Activated CD8-positive, alpha-beta T cell treated with anti-CD3 and anti-CD28 coated beads, Interleukin-2, amount 10 ng/mL, durations not matched to agents 7 days and 5 days (primary cell): Measurements from ENCODE around the gene FHOD3. TPM values are rescaled to one million over a fixed set of nuclear protein-coding genes. Genes with fewer than 3 reads are reported as not detected.

Experiments
- ATAC-seq: fragments of 150-1000 bp; cut with Tn5 transposase; one replicate; pipeline ENCODE4 v1.10.0; 2021; ENCODE audit warnings: moderate library complexity
- CTCF ChIA-PET: fragments of 350-600 bp; sonication (Branson Sonifier 250); formaldehyde crosslinking; loops from one replicate; lab custom pipeline; 2021; ENCODE audit warnings: antibody characterized with exemption; lab: Charles Lee
- POLR2A ChIA-PET: fragments of 350-600 bp; sonication (Branson Sonifier 250); formaldehyde crosslinking; loops from one replicate; lab custom pipeline; 2021; ENCODE audit warnings: antibody characterized with exemption; lab: Charles Lee
- DNase-seq: peaks from one replicate; pipeline ENCODE4 v3.0.0-alpha.2; 2020
- H3K27ac Mint-ChIP-seq: one replicate; pipeline ENCODE4 v1.8.0; 2021; ENCODE audit warnings: mild to moderate bottlenecking, mixed read lengths
- H3K27me3 Mint-ChIP-seq: one replicate; pipeline ENCODE4 v1.8.0; 2021; ENCODE audit warnings: low read depth, mixed read lengths
- H3K36me3 Mint-ChIP-seq: one replicate; pipeline ENCODE4 v1.8.0; 2021; ENCODE audit warnings: low read depth, mixed read lengths
- H3K4me1 Mint-ChIP-seq: one replicate; pipeline ENCODE4 v1.8.0; 2021; ENCODE audit warnings: low read depth, mixed read lengths
- H3K4me3 Mint-ChIP-seq: one replicate; pipeline ENCODE4 v1.8.0; 2021; ENCODE audit warnings: mild to moderate bottlenecking, mixed read lengths
- H3K9me3 Mint-ChIP-seq: one replicate; pipeline ENCODE4 v1.8.0; 2022; ENCODE audit warnings: mixed read lengths; ENCODE audit not compliant: insufficient read depth
- total RNA-seq, 2 experiments: library from RNA; stranded (reverse); gene quantifications; one replicate each; pipeline ENCODE4 v1.2.3, GENCODE V29; 2021

FHOD3 gene
- total RNA-seq, 2 experiments from 2014 or later, result not detected

GRCh38 chr18:36311026-36311570 is 13.6 kb downstream of the FHOD3 start:
- no peaks in the 10 kb centered on the region for H3K9me3 Mint-ChIP-seq

GRCh38 chr18:36312806-36313395 is 15.4 kb downstream of the FHOD3 start:
- POLR2A ChIA-PET, result no interaction called here
- CTCF ChIA-PET, result no interaction called here
- no peak for DNase-seq
- H3K36me3 Mint-ChIP-seq, result no peaks in the 10 kb centered on the region
- H3K27ac Mint-ChIP-seq, result no peak overlapping the region
- no peaks in the 10 kb centered on the region for H3K4me1 Mint-ChIP-seq
- no peak overlapping the region for H3K4me3 Mint-ChIP-seq
- H3K27me3 Mint-ChIP-seq, result peaks cover 6% of the 10 kb centered on the region
- ATAC-seq, result no peak
- no peaks in the 10 kb centered on the region for H3K9me3 Mint-ChIP-seq

More at GRCh38 chr18:36311026-36311570, 13.6 kb downstream of the FHOD3 start:
- Mint-ChIP-seq H3K4me3 (no peak overlapping the region), H3K27me3 (peaks cover 11% of the 10 kb centered on the region), H3K27ac (no peak overlapping the region), H3K4me1 (no peaks in the 10 kb centered on the region), H3K36me3 (no peaks in the 10 kb centered on the region)
- ATAC-seq (no peak), DNase-seq (no peak)
- ChIA-PET POLR2A (no interaction called here), CTCF (no interaction called here)

GRCh38 chr18:36314098-36314497 is 16.6 kb downstream of the FHOD3 start:
- Mint-ChIP-seq H3K27me3 (peaks cover 6% of the 10 kb centered on the region), H3K27ac (no peak overlapping the region), H3K36me3 (no peaks in the 10 kb centered on the region), H3K4me3 (no peak overlapping the region), H3K9me3 (no peaks in the 10 kb centered on the region), H3K4me1 (no peaks in the 10 kb centered on the region)
- CTCF ChIA-PET, result no interaction called here
- POLR2A ChIA-PET, result no interaction called here
- no peak for DNase-seq
- no peak for ATAC-seq

GRCh38 chr18:36314754-36315153 is 17.2 kb downstream of the FHOD3 start:
- no peak for ATAC-seq
- CTCF ChIA-PET, result no interaction called here
- Mint-ChIP-seq H3K9me3 (no peaks in the 10 kb centered on the region), H3K36me3 (no peaks in the 10 kb centered on the region), H3K4me3 (no peak overlapping the region), H3K27me3 (peaks cover 6% of the 10 kb centered on the region), H3K4me1 (no peaks in the 10 kb centered on the region), H3K27ac (no peak overlapping the region)
- no peak for DNase-seq
- POLR2A ChIA-PET, result no interaction called here

GRCh38 chr18:36315736-36316135 is 18.2 kb downstream of the FHOD3 start:
- H3K9me3 Mint-ChIP-seq, result no peaks in the 10 kb centered on the region
- ChIA-PET POLR2A (no interaction called here), CTCF (no interaction called here)
- peaks cover 5% of the 10 kb centered on the region for H3K27me3 Mint-ChIP-seq
- DNase-seq (no peak), ATAC-seq (no peak)
- no peak overlapping the region for H3K27ac Mint-ChIP-seq
- no peaks in the 10 kb centered on the region for H3K4me1 Mint-ChIP-seq
- H3K36me3 Mint-ChIP-seq, result no peaks in the 10 kb centered on the region
- H3K4me3 Mint-ChIP-seq, result no peak overlapping the region

- CTCF ChIA-PET, result no interaction called here
- H3K36me3 Mint-ChIP-seq, result no peaks in the 10 kb centered on the region
- ATAC-seq (no peak), DNase-seq (no peak)
- POLR2A ChIA-PET, result no interaction called here
- no peaks in the 10 kb centered on the region for H3K4me1 Mint-ChIP-seq
- no peak overlapping the region for H3K4me3 Mint-ChIP-seq
- H3K27me3 Mint-ChIP-seq, result peaks cover 5% of the 10 kb centered on the region
- H3K27ac Mint-ChIP-seq, result no peak overlapping the region
- no peaks in the 10 kb centered on the region for H3K9me3 Mint-ChIP-seq
Observed at GRCh38 chr18:36316246-36316645, 18.7 kb downstream of the FHOD3 start.

GRCh38 chr18:36321658-36322407 is 24.3 kb downstream of the FHOD3 start:
- no peaks in the 10 kb centered on the region for H3K36me3 Mint-ChIP-seq
- POLR2A ChIA-PET, result no interaction called here
- H3K27me3 Mint-ChIP-seq, result peaks cover 4% of the 10 kb centered on the region
- CTCF ChIA-PET, result no interaction called here
- ATAC-seq (no peak), DNase-seq (no peak)
- H3K4me3 Mint-ChIP-seq, result no peak overlapping the region
- H3K27ac Mint-ChIP-seq, result no peak overlapping the region
- no peaks in the 10 kb centered on the region for H3K9me3 Mint-ChIP-seq
- H3K4me1 Mint-ChIP-seq, result no peaks in the 10 kb centered on the region

GRCh38 chr18:36322408-36322728 is 24.9 kb downstream of the FHOD3 start:
- ChIA-PET POLR2A (no interaction called here), CTCF (no interaction called here)
- Mint-ChIP-seq H3K4me1 (no peaks in the 10 kb centered on the region), H3K4me3 (no peak overlapping the region), H3K27me3 (peaks cover 4% of the 10 kb centered on the region), H3K27ac (no peak overlapping the region), H3K36me3 (no peaks in the 10 kb centered on the region), H3K9me3 (no peaks in the 10 kb centered on the region)
- ATAC-seq (no peak), DNase-seq (no peak)

GRCh38 chr18:36322734-36323133 is 25.2 kb downstream of the FHOD3 start:
- H3K27ac Mint-ChIP-seq, result no peak overlapping the region
- H3K36me3 Mint-ChIP-seq, result no peaks in the 10 kb centered on the region
- peaks cover 4% of the 10 kb centered on the region for H3K27me3 Mint-ChIP-seq
- no peak for ATAC-seq
- ChIA-PET POLR2A (no interaction called here), CTCF (no interaction called here)
- DNase-seq, result no peak
- H3K4me1 Mint-ChIP-seq, result no peaks in the 10 kb centered on the region
- no peak overlapping the region for H3K4me3 Mint-ChIP-seq
- no peaks in the 10 kb centered on the region for H3K9me3 Mint-ChIP-seq

GRCh38 chr18:36323421-36323820 is 25.9 kb downstream of the FHOD3 start:
- ATAC-seq (no peak), DNase-seq (no peak)
- ChIA-PET POLR2A (no interaction called here), CTCF (no interaction called here)
- Mint-ChIP-seq H3K36me3 (no peaks in the 10 kb centered on the region), H3K27ac (no peak overlapping the region), H3K9me3 (no peaks in the 10 kb centered on the region), H3K4me3 (no peak overlapping the region), H3K4me1 (no peaks in the 10 kb centered on the region), H3K27me3 (peaks cover 4% of the 10 kb centered on the region)

GRCh38 chr18:36325846-36326245 is 28.3 kb downstream of the FHOD3 start:
- ChIA-PET POLR2A (no interaction called here), CTCF (interaction anchor here (1.1 kb wide), 1 partner anchor 11 kb away, joined by 3 read pairs; no protein-coding TSS in a partner anchor)
- peaks cover 4% of the 10 kb centered on the region for H3K27me3 Mint-ChIP-seq
- no peak overlapping the region for H3K4me3 Mint-ChIP-seq
- no peaks in the 10 kb centered on the region for H3K36me3 Mint-ChIP-seq
- ATAC-seq (no peak), DNase-seq (no peak)
- no peaks in the 10 kb centered on the region for H3K4me1 Mint-ChIP-seq
- no peaks in the 10 kb centered on the region for H3K9me3 Mint-ChIP-seq
- H3K27ac Mint-ChIP-seq, result no peak overlapping the region

- Mint-ChIP-seq H3K27me3 (peaks cover 3% of the 10 kb centered on the region), H3K4me1 (no peaks in the 10 kb centered on the region), H3K36me3 (no peaks in the 10 kb centered on the region), H3K9me3 (no peaks in the 10 kb centered on the region), H3K27ac (no peak overlapping the region), H3K4me3 (no peak overlapping the region)
- ChIA-PET CTCF (no interaction called here), POLR2A (no interaction called here)
- no peak for DNase-seq
- ATAC-seq, result no peak
Observed at GRCh38 chr18:36326771-36327170, 29.3 kb downstream of the FHOD3 start.
